ENCODE measurements around the gene DYNLT1.

GRCh38 chr6:158586652-158587051 is 57.9 kb downstream of the DYNLT1 start:
- TF ChIP-seq CTCF (IDR thresholded peaks at IDR 0.05) (no peak), POLR2A (IDR thresholded peaks at IDR 0.05) (no peak)
